Loucy (cell line): ENCODE data around the gene DCDC2B.

Experiments
- H2AFZ ChIP-seq: fragments of 200-600 bp; sonication (generic); 2 replicates; pipeline ENCODE4 v1.6.0; 2016; ENCODE audit warnings: antibody characterized with exemption, mild to moderate bottlenecking, low read length, moderate library complexity
- H3F3A ChIP-seq: fragments of 200-600 bp; 2 replicates; pipeline ENCODE4 v1.6.0; 2016; ENCODE audit warnings: antibody characterized with exemption, low read depth, mild to moderate bottlenecking
- H3K27me3 ChIP-seq: fragments of 200-600 bp; sonication (generic); 2 replicates; pipeline ENCODE4 v1.6.1; 2014; ENCODE audit warnings: low read length, mild to moderate bottlenecking; ENCODE audit not compliant: insufficient read depth, poor library complexity, severe bottlenecking
- H3K36me3 ChIP-seq: fragments of 200-600 bp; sonication (generic); 2 replicates; pipeline ENCODE4 v1.6.1; 2016; ENCODE audit warnings: low read length; ENCODE audit not compliant: insufficient read depth
- H3K4me1 ChIP-seq: fragments of 200-600 bp; sonication (generic); 2 replicates; pipeline ENCODE4 v1.5.1; 2014; ENCODE audit warnings: low read length, mild to moderate bottlenecking; ENCODE audit not compliant: insufficient read depth, poor library complexity, severe bottlenecking
- H3K4me2 ChIP-seq: fragments of 200-600 bp; sonication (generic); 2 replicates; pipeline ENCODE4 v1.6.0; 2014; ENCODE audit warnings: antibody characterized with exemption, low read length, low read depth, mild to moderate bottlenecking; ENCODE audit not compliant: poor library complexity, severe bottlenecking
- H3K4me3 ChIP-seq: fragments of 200-600 bp; sonication (generic); 2 replicates; pipeline ENCODE4 v1.5.1; 2014; ENCODE audit warnings: low read length, mild to moderate bottlenecking, mixed read lengths; ENCODE audit not compliant: poor library complexity, severe bottlenecking
- H3K79me2 ChIP-seq: fragments of 200-600 bp; sonication (generic); 2 replicates; pipeline ENCODE4 v1.6.1; 2014; ENCODE audit warnings: low read length; ENCODE audit not compliant: insufficient read depth
- H3K9ac ChIP-seq: fragments of 200-600 bp; sonication (generic); 2 replicates; pipeline ENCODE4 v1.6.0; 2014; ENCODE audit warnings: mild to moderate bottlenecking, low read depth, low read length, moderate library complexity; ENCODE audit not compliant: poor library complexity, severe bottlenecking
- H3K9me2 ChIP-seq: fragments of 200-600 bp; sonication (generic); replicated peaks from 2 replicates; pipeline ENCODE4 v1.6.1; 2016; ENCODE audit warnings: low read depth, low read length, mixed read lengths
- H3K9me3 ChIP-seq: fragments of 200-600 bp; sonication (generic); 2 replicates; pipeline ENCODE4 v1.6.1; 2014; ENCODE audit warnings: mild to moderate bottlenecking, antibody characterized with exemption, low read length, low read depth; ENCODE audit not compliant: insufficient read depth
- H4K20me1 ChIP-seq: fragments of 200-600 bp; sonication (generic); 2 replicates; pipeline ENCODE4 v1.6.0; 2014; ENCODE audit warnings: antibody characterized with exemption, low read length, mild to moderate bottlenecking; ENCODE audit not compliant: insufficient read depth, poor library complexity, severe bottlenecking
- CTCF ChIP-seq: fragments of 200-600 bp; sonication (generic); conservative IDR thresholded peaks from 2 replicates; pipeline ENCODE4 v1.5.1; 2014; ENCODE audit warnings: mild to moderate bottlenecking, antibody characterized with exemption, low read length
- EZH2phosphoT487 ChIP-seq: fragments of 200-600 bp; IDR thresholded peaks from 2 replicates; pipeline ENCODE4 v1.6.1; 2018; ENCODE audit warnings: antibody characterized with exemption, mild to moderate bottlenecking, moderate library complexity, borderline replicate concordance

Gene DCDC2B

GRCh38 chr1:32197837-32198236 lies 11.1 kb upstream of the DCDC2B start:
- Histone ChIP-seq H4K20me1 (peaks cover 46% of the 10 kb centered on the region), H3F3A (peaks cover 7% of the 10 kb centered on the region; the same call in 1 of the 2 replicates), H3K4me1 (peaks cover 50% of the 10 kb centered on the region), H3K9ac (no peak overlapping the region), H3K4me3 (no peak overlapping the region), H3K9me3 (no peaks in the 10 kb centered on the region), H2AFZ (no peak overlapping the region), H3K27me3 (no peaks in the 10 kb centered on the region), H3K36me3 (peaks cover 38% of the 10 kb centered on the region; the same call in 1 of the 2 replicates), H3K9me2 (no peaks in the 10 kb centered on the region), H3K4me2 (no peak overlapping the region), H3K79me2 (peaks cover 11% of the 10 kb centered on the region; the same call in 1 of the 2 replicates)
- TF ChIP-seq CTCF (no peak), EZH2phosphoT487 (no peak)

DNA sequence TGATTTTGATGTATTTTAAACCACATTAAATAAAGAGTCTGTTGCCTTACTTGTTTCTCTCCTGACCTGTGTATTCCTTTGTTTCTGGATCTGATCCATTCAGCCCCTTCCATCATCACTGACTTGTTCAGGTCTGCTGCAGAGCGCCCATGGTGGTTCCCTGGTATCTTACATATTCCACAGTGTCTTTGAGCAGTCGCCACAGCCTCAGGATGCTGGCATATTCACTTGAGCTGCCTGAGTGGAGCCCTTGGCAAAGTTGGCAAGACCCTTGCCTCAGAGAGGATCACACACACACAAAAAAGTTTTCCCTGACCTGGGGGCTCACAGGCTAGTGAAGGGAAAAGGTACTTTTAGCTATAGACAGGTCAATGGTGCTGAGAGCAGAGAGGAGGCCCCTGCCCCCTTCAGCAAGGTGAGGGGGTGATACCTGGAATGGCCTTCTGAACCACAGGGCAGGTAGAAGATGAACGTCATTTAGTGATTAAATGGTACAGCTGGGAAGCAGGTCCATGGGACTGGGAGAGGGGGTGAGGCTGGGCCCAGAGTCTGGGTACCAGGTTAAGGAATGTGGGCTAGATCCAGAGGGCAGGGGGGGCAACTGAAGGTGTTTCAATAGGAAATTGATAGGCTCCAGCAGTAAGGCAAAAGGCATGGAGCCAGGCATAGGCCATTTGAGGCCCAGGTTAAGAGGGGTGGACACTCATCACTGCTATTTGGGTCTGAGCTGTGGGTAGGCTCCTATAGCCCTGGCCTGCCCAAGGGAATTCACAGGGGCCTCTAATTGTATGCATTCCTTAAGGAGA lies 10.4 kb upstream of the DCDC2B start:
- TF ChIP-seq EZH2phosphoT487 (no peak), CTCF (no peak)
- no peak overlapping the region for H3K9ac ChIP-seq
- H3K79me2 ChIP-seq, result peaks cover 11% of the 10 kb centered on the region; the same call in 1 of the 2 replicates
- H3K4me3 ChIP-seq, result no peak overlapping the region
- H3K4me2 ChIP-seq, result no peak overlapping the region
- no peak overlapping the region for H2AFZ ChIP-seq
- peaks cover 53% of the 10 kb centered on the region for H3K4me1 ChIP-seq
- H3K9me3 ChIP-seq, result no peaks in the 10 kb centered on the region
- H4K20me1 ChIP-seq, result peaks cover 42% of the 10 kb centered on the region
- no peaks in the 10 kb centered on the region for H3K9me2 ChIP-seq
- no peaks in the 10 kb centered on the region for H3K27me3 ChIP-seq
- peaks cover 7% of the 10 kb centered on the region; the same call in 1 of the 2 replicates for H3F3A ChIP-seq
- peaks cover 32% of the 10 kb centered on the region; the same call in 1 of the 2 replicates for H3K36me3 ChIP-seq

- Histone ChIP-seq H3F3A (peaks cover 4% of the 10 kb centered on the region; the same call in 1 of the 2 replicates), H3K36me3 (peaks cover 25% of the 10 kb centered on the region; the same call in 1 of the 2 replicates), H3K4me2 (no peak overlapping the region), H2AFZ (no peak overlapping the region), H3K79me2 (peaks cover 11% of the 10 kb centered on the region; the same call in 1 of the 2 replicates), H3K9me3 (no peaks in the 10 kb centered on the region), H4K20me1 (peaks cover 42% of the 10 kb centered on the region), H3K4me1 (peaks cover 61% of the 10 kb centered on the region), H3K4me3 (no peak overlapping the region), H3K9ac (no peak overlapping the region), H3K9me2 (no peaks in the 10 kb centered on the region), H3K27me3 (no peaks in the 10 kb centered on the region)
- TF ChIP-seq CTCF (no peak), EZH2phosphoT487 (no peak)
Observed at GRCh38 chr1:32199043-32199716, 9.7 kb upstream of the DCDC2B start.
